Effector CD8-positive, alpha-beta T cell (primary cell): ENCODE data around the gene TRIM51G.
"Not testable (repeated sequence)": the region's sequence is repeated elsewhere in the genome, so short reads cannot be mapped to it uniquely, and the experiment has no call there.

Source experiments
- DNase-seq: peaks from one replicate; lab custom pipeline; 2025; lab: John Stamatoyannopoulos, UW
- total RNA-seq, 4 experiments: gene quantifications; one replicate each; lab custom pipeline; 2026; lab: John Stamatoyannopoulos, UW

Gene TRIM51G
- total RNA-seq: 0 reads per million in 4 experiments

GRCh38 chr11:48983785-48984184 is at the start of gene TRIM51G:
Gene TRIM51G (minus strand): TSS chr11:48983885. CDS start chr11:48981695, 2,190 bp downstream.
- not testable (repeated sequence) for DNase-seq

- not testable (repeated sequence) for DNase-seq
Observed at GRCh38 chr11:49028523-49028922, 44.8 kb upstream of the TRIM51G start, which contains the start of gene TRIM49B. Gene TRIM49B (plus strand): TSS chr11:49028823. CDS start chr11:49031600, 2,777 bp downstream.

- DNase-seq: not testable (repeated sequence)
Observed at GRCh38 chr11:48968592-48968991, 15.1 kb downstream of the TRIM51G start.

GRCh38 chr11:48955315-48956049 is 28.2 kb downstream of the TRIM51G start:
- DNase-seq: not testable (repeated sequence)

- DNase-seq: not testable (repeated sequence)
Observed at GRCh38 chr11:48945796-48946195, 37.9 kb downstream of the TRIM51G start.
